HG02884 (cell line): ENCODE data around the gene HLA-DQA2.
"Not testable (repeated sequence)": the region's sequence is repeated elsewhere in the genome, so short reads cannot be mapped to it uniquely, and the experiment has no call there.

ENCODE experiments used
- ATAC-seq: cut with Tn5 transposase; IDR thresholded peaks from one replicate; pipeline ENCODE4 v1.9.1; 2021; ENCODE audit warnings: mild to moderate bottlenecking, moderate library complexity; ENCODE audit not compliant: unreplicated experiment

HLA-DQA2 gene

GRCh38 chr6:32741031-32741960 lies at the start of gene HLA-DQA2:
Gene HLA-DQA2, plus strand, starts transcription at chr6:32741391. Its CDS starts 53 bp downstream, at chr6:32741444.
- ATAC-seq, result no peak

DNA sequence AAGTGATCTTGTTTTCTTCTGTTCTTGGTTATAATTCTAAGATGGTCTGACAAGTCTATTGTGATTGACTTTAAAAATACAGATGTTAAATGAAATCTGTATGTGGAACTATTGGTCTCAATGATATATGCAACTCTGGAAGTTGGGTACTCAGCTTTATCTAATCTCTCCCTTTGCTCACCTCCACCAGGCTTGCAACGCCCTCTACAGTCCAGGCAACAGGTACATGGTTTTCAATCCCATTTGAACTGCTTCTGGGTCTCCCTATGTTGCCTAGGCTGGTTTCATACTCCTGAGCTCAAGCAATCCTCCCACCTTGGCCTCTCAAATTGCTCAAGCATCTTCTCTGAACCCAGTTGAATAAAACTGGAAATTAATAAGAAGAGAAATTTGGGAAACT lies 49.2 kb upstream of the HLA-DQA2 start:
- ATAC-seq, result no peak

- ATAC-seq, result no peak
Measured at GRCh38 chr6:32697031-32697430, 44.2 kb upstream of the HLA-DQA2 start.

DNA sequence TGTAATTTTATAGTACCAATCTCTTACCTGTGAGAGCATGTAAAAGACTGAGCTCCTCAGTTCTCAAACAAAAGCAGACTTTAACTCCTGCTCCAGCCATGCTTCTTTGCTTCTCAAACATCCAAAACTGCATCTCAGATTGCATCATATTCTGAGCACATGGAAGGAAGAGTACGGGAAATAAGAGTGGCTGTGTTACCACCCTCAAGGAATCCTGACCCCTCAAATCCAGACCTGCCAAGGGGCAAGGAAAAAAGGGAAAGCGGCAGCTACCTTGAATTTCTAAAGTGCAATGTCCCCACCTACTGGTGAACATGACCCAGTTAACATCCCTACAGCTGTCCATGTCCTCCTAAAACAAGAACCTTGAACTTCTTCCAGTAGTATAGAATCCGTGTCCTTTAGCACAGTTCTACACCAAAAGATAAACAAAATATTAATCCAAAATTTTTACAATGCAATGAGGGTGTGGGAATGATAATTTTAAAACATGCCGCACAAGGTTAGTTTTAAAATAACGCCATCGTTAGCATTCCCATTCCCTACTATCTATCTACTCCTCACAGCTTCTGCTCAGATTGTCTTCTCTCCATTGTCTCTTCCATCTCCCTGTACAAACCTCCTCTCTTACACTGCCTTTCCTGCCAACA lies 40.7 kb upstream of the HLA-DQA2 start:
- no peak for ATAC-seq

DNA sequence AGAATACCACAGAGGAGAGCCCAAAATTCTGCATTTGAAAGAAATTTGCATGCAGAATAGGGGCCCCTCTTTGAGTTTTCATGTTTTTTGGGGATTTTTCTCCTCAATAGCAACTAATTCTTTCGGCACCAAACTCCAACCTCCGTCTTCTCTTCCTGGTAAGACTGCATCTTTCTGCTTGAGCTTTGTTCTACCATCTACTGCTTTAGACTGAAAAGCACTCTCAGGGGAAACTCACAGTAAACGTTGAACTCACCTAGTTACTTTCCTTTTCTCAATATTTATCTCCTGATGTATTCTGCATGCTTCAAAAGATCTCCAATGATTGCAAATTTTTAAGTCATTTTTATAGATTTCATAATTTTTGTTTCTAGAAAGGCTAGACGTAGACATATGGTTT lies 37.8 kb upstream of the HLA-DQA2 start:
- ATAC-seq, result no peak

DNA sequence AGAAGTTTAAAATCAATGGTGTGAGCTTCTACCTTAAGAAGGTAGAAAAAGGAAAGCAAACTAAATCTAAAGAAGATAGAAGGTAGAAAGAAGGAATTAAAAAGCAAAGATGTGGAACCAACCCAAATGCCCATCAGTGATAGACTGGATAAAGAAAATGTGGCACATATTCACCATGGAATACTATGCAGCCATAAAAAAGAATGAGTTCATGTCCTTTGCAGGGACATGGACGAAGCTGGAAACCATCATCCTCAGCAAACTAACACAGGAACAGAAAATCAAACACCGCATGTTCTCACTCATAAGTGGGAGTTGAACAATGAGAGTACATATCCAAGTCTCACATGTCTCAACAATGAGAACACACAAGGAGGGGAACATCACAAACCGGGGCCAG lies 36.0 kb upstream of the HLA-DQA2 start:
- ATAC-seq, result not testable (repeated sequence)

DNA sequence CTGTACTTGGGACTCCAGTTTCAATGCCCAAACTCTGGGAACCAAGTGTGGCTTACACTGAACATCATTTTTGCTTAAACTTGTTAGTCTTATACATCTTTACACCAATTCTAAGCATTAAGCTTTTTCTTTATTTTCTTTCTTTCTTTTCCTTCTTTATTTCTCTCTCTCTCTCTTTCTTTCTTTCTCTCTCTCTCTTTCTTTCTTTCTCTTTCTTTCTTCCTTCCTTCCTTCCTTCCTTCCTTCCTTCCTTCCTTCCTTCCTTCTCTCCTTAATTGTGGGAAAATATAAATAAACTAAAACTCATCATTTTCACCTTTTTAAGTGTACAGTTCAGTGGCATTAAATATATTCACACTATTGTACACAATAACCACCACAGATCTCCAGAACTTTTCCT lies 31.6 kb upstream of the HLA-DQA2 start:
- ATAC-seq, result no peak

- ATAC-seq, result no peak
Measured at GRCh38 chr6:32713241-32713640, 27.9 kb upstream of the HLA-DQA2 start.

DNA sequence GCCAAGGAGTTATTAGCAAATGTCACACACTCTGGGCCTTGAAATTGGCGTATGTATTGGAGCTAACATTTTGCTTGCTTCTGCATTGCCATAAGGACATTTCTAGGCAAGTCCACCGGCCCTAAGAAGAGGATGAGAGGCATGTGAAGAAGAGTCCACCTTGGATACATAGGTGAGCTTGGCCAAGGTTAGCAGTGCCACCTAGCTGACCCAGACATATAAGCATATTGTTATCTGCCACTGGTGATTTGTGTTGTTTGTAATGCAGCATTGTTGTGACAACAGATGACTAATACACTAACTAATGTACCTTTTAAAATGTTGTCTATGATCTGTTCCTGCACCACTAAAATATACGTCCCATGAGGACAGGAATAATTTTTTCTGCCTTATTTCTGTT lies 24.8 kb upstream of the HLA-DQA2 start:
- ATAC-seq, result no peak

- ATAC-seq, result no peak
Measured at GRCh38 chr6:32718879-32719278, 22.3 kb upstream of the HLA-DQA2 start.

DNA sequence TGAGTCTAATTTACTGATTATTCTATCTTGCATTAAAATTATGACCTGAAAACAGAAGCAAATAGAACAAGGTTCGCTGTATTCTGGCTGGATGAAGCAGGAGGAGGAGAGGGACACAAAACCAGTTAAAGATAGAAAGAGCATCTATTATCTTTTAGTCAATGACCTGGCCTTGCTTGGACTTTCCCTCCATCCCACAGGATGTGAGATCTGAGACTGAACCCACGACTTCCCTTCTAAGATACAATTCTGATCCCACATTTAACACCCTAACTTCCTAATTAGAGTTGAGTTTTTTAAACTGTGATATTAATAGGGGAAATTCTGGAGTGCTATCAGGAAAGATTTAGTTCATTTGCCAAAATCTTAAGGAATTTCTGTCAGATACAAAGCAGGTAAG lies 3.1 kb upstream of the HLA-DQA2 start:
- no peak for ATAC-seq

GRCh38 chr6:32742374-32742773 lies 1.2 kb downstream of the HLA-DQA2 start:
- no peak for ATAC-seq

DNA sequence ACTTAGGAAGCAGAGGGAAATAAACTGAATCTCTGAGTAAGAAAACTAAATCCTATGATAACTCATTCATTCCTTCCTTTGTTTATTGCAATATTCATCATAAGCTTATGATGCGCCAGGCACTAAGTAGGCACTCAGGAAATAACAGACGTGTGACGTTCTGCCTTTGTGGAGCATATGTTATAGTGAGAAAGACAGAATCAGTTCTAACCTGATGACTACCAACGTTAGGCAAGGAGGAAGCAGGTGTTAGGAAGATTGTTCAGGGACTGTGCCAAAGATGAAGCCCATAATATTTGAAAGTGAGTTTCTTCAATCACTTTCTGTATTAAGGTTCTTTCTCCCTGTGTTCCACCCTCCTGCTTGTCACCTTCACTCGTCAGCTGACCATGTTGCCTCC lies 3.6 kb downstream of the HLA-DQA2 start:
- no peak for ATAC-seq

DNA sequence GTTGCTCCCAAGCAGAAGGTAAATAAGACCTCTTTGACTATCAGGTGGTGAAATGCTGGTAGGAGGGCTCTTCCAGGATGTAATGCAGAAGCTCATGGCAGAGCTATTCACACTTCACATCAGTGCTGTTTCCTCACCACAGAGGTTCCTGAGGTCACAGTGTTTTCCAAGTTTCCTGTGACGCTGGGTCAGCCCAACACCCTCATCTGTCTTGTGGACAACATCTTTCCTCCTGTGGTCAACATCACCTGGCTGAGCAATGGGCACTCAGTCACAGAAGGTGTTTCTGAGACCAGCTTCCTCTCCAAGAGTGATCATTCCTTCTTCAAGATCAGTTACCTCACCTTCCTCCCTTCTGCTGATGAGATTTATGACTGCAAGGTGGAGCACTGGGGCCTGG lies 4.5 kb downstream of the HLA-DQA2 start:
- ATAC-seq, result not testable (repeated sequence)

GRCh38 chr6:32752580-32752979 lies 11.4 kb downstream of the HLA-DQA2 start:
- ATAC-seq, result no peak

DNA sequence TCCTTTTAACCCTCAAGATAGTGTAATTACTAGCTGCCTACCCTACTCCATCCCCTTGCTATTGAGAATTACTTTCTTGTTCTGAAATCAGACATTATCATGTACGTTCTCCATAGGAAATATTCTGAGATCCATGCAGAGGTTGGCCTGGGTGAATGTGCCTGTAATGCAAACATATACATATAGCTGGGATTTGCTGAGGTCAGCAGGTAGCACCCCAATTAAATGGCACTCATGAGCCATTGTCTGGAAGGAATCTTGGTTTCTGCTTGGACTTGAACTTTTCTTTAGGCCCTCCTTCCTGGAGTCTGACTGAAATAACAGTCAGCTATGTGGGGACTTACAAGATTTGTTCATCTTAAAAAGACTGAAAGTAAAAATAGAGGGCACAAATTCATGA lies 18.5 kb downstream of the HLA-DQA2 start:
- ATAC-seq, result no peak

DNA sequence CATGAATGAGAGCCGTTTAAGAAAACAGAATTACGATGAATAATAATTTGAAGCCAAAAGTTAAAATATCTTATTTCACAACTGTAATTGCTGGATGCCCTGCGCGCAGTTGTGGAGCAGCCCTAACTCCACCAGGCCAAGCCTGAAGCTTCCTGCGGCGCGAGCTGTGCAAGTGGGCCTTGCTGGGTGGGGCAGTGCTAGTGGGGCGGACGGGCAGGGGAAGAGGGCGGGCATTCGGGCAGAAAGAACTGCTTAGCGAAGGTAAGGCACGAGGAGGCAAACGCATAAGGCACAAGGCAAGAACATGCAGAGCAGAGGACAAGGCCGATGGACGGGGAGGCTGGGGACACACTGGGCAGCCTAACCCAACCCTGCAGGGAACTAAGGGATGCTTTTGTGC lies 19.9 kb downstream of the HLA-DQA2 start:
- no peak for ATAC-seq

DNA sequence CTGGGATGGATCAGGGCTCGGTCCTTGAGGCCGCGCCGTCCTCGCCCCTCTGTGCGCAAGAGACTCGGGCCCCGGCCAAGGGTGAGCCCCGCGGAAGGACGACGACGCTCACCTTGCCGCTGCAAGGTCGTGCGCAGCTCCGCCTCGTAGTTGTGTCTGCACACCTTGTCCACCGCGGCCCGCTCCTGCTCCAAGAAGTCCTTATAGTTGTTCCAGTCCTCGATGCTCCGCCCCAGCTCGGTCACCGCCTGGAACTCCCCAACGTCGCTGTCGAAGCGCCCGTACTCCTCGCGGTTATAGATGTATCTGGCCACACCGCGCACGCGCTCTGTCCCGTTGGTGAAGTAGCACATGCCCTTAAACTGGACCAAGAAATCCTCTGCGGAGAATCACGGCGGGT lies 20.4 kb downstream of the HLA-DQA2 start:
- no peak for ATAC-seq

DNA sequence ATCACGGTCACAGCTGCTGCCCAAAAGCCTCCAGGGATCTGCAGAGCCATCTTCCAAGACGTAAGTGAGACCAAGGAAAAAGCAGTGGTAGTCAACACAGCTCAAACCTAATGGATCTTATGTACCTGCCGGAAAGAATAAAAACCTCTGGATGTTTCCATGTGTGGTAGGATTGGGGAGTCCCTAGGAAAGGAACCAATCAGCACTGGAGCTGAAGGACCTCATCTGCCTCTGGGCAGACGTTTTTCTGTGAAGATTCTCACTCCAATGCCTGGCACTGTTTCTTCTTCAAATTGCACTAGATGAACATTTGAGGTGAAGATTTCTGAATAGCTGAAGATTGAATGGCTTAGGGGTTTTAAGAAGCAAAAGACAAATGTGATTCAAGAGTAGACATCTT lies 22.2 kb downstream of the HLA-DQA2 start, which contains the start of gene HLA-DQB2:
TSS of gene HLA-DQB2 (minus strand) at position 112 of the 400 bp plus-strand sequence. CDS start at position 50, 62 bp downstream.
- ATAC-seq, result no peak

- no peak for ATAC-seq
Measured at GRCh38 chr6:32764048-32764447, 22.9 kb downstream of the HLA-DQA2 start.

DNA sequence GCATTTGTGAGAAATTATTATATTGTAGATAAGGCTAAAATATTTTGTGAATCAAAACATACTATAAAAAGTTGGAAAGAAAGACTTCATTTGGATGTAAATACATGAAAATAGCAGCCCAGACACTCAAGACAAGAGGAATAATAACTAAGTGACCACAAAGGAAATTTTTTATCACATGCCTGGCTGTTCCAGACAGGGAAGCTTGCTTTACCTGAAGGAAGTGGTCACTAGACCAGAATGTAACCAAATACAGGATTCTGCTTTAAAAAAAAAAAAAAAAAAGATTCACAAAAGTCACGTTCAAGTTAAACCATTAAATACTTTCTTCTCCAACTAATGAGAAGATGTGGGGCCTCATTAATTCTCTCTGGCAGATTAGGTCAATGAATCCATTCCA lies 31.5 kb downstream of the HLA-DQA2 start:
- ATAC-seq, result no peak

- ATAC-seq, result no peak
Measured at GRCh38 chr6:32774426-32774825, 33.2 kb downstream of the HLA-DQA2 start.
